GM21576 (cell line): Measurements from ENCODE around the gene MYO9B.
"Not testable (repeated sequence)": the region's sequence is repeated elsewhere in the genome, so short reads cannot be mapped to it uniquely, and the experiment has no call there.

ENCODE experiments used
- ATAC-seq: cut with Tn5 transposase; IDR thresholded peaks from one replicate; pipeline ENCODE4 v1.9.1; 2021; ENCODE audit warnings: mild to moderate bottlenecking, moderate library complexity; ENCODE audit not compliant: unreplicated experiment

The MYO9B gene

DNA sequence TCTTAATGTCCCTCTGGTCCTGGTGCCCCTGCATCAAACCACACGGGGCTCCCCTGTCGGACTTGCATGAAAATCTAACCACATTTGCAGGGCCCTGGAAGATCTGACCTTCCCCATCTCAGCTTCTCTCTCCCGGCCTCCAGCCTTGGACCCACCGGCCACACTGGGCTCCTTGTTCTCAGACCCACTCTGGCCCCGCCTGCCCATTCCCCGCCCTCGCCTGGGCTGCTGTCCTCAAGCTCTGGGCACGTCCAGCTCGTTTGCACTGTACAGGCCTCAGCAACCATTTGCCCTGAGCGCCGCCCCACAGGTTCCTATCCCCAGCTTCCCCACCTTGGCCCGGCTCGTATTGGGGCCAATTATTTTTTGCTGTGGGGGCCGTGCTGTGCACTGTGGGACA, 10.5 kb downstream of the MYO9B start:
- no peak for ATAC-seq

DNA sequence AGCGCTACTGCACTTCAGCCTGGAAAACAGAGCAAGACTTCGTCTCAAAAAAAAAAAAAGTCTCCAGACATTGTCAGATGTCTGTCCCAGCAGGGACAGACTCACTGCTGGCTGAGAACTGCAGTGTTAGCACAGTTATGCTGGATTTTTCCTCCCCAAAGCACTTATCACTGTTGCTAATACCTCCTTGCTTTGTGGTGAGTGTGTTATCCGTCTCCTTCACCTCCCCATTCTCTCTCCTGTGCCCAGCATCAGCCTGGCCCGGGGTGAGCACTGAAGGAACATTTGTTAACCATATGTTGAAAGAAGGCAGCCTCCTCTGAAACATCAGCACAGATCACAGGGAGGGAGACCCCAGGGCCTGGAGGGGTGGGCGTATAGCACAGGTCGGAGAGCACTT, 11.3 kb downstream of the MYO9B start:
- ATAC-seq = no peak

DNA sequence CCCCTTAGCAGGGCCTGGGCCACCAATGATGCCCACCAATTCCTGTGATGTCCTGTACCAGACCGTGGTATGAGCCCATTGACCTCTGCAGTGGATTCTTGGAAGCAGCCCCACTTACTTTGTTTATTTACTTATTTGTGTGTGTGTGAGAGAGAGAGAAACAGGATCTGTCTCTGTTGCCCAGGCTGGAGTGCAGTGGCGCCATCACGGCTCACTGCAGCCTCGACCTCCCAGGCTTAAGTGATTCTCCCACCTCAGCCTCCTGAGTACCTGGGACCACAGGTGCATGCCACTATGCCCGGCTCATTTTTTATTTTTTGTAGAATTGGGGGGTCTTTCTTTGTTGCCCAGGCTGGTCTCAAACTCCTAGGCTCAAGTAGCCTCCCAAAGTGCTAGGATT, 13.0 kb downstream of the MYO9B start:
- no peak for ATAC-seq

GRCh38 chr19:17090583-17090982, 15.0 kb downstream of the MYO9B start:
- ATAC-seq = no peak

DNA sequence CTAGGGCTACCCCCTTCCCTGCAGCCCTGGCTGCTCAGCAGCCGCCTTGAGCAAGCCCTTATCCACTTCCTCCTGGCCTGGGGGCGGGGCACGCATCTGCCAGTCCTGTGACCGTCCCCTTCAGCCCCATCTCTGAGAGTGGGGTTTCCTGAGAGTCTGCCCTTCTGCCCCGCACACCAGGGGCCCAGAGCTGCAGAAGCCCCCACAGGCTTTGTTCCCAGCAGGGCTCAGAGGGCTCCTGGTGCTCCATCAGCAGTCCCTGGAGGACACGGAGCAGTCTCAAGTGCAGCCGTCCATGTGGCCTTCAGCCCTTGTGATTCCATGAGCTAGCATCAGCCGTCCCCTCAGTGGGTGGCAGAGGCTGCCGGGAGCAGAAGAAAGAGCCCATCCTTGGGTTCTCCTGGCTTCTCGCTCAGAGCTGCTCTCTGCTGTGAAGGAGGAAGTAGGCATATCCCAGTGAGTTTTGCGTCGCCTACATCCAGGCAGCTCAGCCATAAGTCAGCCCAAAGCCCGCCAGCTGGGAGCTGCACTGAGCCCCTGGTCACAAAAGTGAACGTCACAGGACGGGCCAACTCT, 16.3 kb downstream of the MYO9B start:
- ATAC-seq = no peak

DNA sequence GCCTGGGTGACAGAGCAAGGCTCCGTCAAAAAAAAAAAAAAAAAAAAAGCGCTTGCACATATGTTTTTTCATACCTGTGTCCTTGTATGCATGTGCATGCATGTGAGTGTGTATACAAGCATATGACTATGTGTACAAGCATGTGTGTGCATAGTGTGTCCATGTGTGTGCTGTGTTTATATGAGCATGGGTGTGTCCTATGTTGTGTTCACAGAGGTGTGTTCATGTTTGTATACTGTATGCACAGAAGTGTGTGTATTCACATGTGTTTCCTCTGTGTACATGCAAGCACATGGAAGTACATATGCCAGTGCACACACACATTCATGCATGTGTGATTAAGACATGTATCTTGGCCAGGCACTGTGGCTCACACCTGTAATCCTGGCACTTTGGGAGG, 17.1 kb downstream of the MYO9B start:
- no peak for ATAC-seq

DNA sequence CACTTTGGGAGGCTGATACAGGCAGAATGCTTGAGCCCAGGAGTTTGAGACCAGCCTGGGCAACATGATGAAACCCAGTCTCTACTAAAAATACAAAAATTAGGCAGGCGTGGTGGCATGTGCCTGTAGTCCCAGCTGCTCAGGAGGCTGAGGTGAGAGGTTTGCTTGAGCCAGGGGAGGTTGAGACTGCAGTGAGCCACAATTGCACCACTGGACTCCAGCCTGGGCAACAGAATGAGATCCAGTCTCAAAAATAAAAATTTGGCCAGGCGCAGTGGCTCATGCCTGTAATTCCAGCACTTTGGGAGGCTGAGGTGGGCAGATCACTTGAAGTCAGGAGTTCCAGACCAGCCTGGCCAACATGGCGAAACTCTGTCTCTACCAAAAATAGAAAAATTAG, 19.1 kb downstream of the MYO9B start:
- not testable (repeated sequence) for ATAC-seq

DNA sequence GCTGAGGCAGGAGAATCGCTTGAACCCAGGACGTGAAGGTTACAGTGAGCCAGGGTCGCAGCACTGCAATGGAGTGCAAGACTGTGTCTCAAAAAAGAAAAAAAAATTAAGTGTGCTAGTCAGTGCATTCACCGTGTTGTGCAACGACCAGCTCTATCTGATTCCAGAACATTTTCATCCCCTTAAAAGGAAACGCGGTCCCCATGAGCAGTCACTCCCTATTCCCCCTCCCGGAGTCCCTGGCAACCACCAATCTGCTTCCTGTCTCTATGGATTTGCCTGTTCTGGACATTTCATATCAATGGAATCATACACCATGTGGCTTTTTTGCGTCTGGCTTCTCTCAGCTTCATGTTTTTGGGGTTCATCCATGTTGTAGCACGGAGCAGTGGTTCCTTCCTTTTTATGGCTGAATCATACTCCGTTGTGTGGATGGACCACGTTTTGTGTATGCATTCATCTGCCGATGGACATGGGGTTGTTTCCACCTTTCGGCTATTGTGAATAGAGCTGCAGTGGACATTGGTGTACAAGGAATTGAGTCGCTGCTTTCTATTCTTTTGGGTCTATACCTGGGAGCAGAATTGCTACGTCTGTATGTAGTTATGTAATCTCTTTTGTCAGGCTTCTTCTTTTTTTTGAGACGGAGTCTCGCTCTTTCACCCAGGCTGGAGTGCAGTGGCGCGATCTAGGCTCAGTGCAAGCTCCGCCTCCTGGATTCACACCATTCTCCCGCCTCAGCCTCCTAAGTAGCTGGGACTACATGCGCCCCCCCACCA, 19.8 kb downstream of the MYO9B start:
- no peak for ATAC-seq

- no peak for ATAC-seq
Measured at GRCh38 chr19:17097593-17098126, 22.1 kb downstream of the MYO9B start.

- ATAC-seq = no peak
Measured at GRCh38 chr19:17098326-17098725, 22.7 kb downstream of the MYO9B start.

DNA sequence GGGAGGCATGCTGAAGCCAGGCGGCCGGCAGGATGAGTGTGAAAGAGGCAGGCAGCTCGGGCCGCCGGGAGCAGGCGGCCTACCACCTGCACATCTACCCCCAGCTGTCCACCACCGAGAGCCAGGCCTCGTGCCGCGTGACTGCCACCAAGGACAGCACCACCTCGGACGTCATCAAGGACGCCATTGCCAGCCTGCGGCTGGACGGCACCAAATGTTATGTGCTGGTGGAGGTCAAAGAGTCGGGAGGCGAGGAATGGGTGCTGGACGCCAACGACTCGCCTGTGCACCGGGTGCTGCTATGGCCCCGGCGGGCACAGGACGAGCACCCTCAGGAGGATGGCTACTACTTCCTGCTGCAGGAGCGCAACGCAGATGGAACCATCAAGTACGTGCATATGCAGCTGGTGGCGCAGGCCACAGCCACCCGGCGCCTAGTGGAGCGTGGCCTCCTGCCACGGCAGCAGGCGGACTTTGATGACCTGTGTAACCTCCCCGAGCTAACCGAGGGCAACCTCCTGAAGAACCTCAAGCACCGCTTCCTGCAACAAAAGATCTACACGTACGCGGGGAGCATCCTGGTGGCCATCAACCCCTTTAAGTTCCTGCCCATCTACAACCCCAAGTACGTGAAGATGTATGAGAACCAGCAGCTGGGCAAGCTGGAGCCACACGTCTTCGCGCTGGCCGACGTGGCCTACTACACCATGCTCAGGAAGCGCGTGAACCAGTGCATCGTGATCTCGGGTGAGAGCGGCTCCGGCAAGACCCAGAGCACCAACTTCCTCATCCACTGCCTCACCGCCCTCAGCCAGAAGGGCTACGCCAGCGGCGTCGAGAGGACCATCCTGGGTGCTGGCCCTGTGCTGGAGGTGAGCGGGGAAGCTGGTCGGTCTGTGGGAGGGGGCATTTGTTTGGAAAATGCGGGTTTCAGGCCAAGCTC, 26.4 kb downstream of the MYO9B start:
- ATAC-seq = no peak

DNA sequence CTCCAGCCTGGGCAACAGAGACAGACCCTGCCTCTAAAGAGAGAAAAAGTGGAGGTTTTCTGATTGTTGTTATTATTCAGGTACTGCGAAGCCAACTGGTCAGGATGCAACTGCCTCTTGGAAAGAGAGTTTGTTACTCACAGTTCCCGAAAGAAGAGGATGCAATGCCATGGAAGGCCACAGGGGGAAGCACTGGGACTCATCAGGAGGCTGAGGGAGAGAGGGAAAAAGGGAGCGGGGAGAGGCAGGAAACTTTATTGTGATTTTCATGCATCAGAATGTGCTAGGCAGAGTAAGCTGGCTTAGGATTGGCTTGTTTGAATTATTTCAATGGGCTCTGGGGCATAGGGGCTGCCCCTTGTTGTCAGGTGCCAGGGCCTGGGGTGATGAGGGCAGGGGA, 27.6 kb downstream of the MYO9B start:
- ATAC-seq = no peak

DNA sequence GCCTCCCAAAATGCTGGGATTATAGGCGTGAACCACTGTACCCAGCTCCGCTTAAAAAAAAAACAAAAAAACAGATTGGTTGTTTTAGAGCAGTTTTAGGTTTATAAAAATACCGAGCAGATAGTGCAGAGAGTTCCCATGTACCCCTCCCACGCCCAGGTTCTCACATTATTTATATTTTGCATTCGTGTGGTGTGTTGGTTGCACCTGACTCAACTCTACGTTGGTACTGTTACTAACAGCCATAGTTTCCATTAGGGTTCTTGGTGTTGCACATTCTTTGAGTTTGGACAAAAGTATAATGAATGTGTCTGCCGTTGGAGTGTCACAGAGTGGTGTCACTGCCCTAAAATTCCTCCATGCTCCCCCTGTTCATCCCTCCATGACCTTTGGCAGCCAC, 29.1 kb downstream of the MYO9B start:
- ATAC-seq = no peak

- ATAC-seq = no peak
Measured at GRCh38 chr19:17105556-17105955, 30.0 kb downstream of the MYO9B start.

GRCh38 chr19:17106964-17107363, 31.4 kb downstream of the MYO9B start:
- not testable (repeated sequence) for ATAC-seq

GRCh38 chr19:17107546-17108452, 32.2 kb downstream of the MYO9B start:
- no peak for ATAC-seq

DNA sequence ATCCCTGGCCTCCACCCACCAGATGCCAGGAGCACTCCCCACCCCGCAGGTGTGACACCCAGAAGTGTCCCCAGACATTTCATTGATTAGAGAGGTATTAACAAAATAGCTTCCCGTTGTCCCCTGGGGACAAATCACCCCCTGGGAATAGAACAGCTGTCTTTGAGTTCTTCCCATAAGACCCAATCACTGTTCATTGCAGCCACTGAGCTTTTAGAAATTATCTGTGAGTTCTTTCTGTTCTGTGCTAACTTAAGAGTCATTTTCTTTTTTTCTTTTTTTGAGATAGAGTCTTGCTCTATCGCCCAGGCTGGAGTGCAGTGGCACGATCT, 32.8 kb downstream of the MYO9B start:
- ATAC-seq = no peak

GRCh38 chr19:17109300-17109699, 33.7 kb downstream of the MYO9B start:
- ATAC-seq = no peak

DNA sequence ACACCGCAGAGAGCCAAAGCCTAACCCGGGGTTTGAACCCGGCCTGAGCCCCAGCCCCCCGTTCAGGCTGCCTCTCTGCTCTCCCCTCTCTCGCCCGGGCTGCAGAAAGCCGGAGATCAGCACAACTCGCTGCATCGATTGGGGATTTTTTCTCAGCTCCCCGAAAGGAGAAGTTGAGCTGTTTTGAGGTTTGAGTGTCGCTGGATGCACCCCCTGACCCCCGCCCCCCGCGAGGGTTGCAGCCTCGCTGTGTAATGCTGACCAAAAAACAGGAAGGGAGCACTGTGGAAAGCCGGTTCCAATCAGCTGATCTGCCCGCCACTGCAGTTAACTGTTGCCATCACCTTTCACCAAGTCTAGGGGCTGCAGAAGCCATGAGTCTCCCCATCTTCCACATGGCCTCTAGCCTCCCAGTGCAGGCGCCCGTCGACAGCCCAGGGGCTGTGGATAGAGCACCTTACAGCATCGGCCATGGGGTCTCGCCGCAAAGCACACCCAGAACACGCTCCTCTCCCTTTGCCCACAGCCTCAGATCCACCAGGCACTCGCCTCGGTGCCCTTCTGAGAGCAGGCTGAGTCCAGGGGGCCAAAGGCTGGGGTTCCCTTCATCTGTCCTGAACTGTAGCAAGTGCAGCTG, 34.5 kb downstream of the MYO9B start:
- no peak for ATAC-seq

- no peak for ATAC-seq
Measured at GRCh38 chr19:17110599-17110966, 35.0 kb downstream of the MYO9B start.
